Activated T-cell treated with anti-CD3 and anti-CD28 coated beads, Interleukin-2, amount 50 U/mL, for 24 hours (primary cell): ENCODE data around the gene UBL4B.

Experiments
- DNase-seq: peaks from one replicate; pipeline ENCODE4 v3.0.0-alpha.2; 2020
- H3K27ac Mint-ChIP-seq: 2 replicates; pipeline ENCODE4 v1.8.0; 2020; ENCODE audit warnings: mild to moderate bottlenecking, mixed read lengths
- H3K27me3 Mint-ChIP-seq: 2 replicates; pipeline ENCODE4 v1.8.0; 2020; ENCODE audit warnings: mixed read lengths
- H3K36me3 Mint-ChIP-seq: 2 replicates; pipeline ENCODE4 v1.8.0; 2020; ENCODE audit warnings: low read depth, mixed read lengths
- H3K4me1 Mint-ChIP-seq: 2 replicates; pipeline ENCODE4 v1.8.0; 2020; ENCODE audit warnings: low read depth, mixed read lengths
- H3K4me3 Mint-ChIP-seq: 2 replicates; pipeline ENCODE4 v1.8.0; 2020; ENCODE audit warnings: mild to moderate bottlenecking, moderate library complexity, mixed read lengths
- H3K9me3 Mint-ChIP-seq: 2 replicates; pipeline ENCODE4 v1.8.0; 2020; ENCODE audit warnings: mixed read lengths

Gene UBL4B

DNA sequence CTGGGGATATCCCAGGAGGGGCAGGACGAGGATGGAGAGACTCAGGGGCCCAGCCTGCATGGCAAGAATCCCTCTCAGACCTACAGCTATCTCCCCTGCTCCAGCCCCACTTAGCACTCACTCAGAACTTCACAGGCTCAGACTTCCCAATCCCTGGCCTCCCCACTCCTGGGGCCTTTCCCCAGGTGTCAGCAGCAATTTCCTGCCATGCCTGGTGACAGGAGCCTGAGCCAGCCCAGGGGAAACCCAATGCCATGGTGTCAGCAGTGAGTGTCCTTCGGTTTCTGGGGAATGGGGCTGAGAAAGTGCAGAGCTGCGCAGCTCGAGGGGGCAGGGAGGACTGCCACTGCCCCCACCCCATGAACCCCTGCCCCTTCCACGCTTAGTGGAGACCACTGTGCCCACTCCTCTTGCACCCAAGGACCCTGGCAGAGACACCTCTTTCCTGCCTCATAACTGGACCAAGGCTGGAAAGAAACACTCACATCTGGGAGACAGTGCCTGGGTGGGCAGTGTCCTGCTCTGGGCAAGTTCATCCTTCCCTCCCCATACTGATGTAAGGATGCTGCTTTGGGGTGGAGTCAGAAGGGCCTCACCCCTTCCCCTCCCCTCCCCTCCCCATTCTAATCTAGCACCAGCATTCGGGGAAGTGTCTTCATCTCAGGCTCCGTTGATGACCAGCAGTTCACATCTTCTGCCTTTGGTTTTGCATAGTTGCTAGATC is 17.1 kb upstream of the UBL4B start:
- no peaks in the 10 kb centered on the region for H3K36me3 Mint-ChIP-seq
- no peak overlapping the region for H3K27ac Mint-ChIP-seq
- H3K4me1 Mint-ChIP-seq: no peaks in the 10 kb centered on the region
- H3K9me3 Mint-ChIP-seq: no peaks in the 10 kb centered on the region
- H3K4me3 Mint-ChIP-seq: no peak overlapping the region
- DNase-seq: no peak
- peaks cover 25% of the 10 kb centered on the region for H3K27me3 Mint-ChIP-seq

GRCh38 chr1:110097507-110098221 is 14.6 kb upstream of the UBL4B start:
- Mint-ChIP-seq H3K27me3 (peaks cover 20% of the 10 kb centered on the region), H3K4me1 (no peaks in the 10 kb centered on the region), H3K27ac (no peak overlapping the region), H3K4me3 (no peak overlapping the region), H3K36me3 (no peaks in the 10 kb centered on the region), H3K9me3 (no peaks in the 10 kb centered on the region)
- no peak for DNase-seq

DNA sequence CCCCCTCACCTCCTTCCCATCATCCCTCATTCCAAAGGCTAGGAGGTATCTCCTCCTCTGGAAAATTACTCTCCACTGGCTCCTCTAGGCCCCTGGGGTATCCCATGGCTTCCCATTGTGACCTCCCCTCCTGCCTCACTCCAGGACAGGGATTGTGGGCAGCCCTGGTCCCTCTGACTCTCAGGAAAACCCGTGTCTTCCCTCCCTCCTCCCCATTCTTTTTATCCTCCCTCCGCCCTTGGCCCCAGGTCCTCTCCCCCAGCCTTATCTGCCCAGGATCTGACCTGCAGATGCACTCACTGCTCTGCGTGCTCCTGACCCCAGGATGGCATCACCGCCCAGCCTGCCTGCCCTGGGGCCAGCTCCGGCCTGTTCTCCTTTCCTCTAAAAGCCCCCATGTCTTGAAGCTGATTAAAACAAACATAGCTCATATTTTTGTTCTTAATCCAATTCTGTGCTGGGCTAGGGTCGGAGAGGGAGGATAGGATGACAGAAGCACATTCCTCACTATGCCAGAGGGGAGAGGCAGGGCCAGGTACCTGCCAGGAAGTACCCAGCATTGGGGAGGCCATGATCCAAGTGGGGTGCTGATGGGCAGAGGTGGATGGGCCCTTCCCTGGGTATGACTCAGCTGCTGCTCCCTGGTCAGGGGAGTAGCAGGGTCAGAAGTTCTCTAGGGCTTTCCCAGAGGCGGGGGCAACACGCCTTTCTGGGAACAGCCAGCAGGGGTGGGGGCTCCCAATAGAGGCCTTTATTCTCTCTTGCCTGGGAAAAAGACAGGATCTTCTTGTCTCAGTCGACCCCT is 13.8 kb upstream of the UBL4B start:
- Mint-ChIP-seq H3K4me1 (no peaks in the 10 kb centered on the region), H3K4me3 (no peak overlapping the region), H3K27me3 (peaks cover 20% of the 10 kb centered on the region), H3K27ac (no peak overlapping the region), H3K36me3 (no peaks in the 10 kb centered on the region), H3K9me3 (no peaks in the 10 kb centered on the region)
- no peak for DNase-seq

- Mint-ChIP-seq H3K36me3 (no peaks in the 10 kb centered on the region), H3K4me1 (no peaks in the 10 kb centered on the region), H3K27me3 (peaks cover 13% of the 10 kb centered on the region), H3K9me3 (no peaks in the 10 kb centered on the region), H3K4me3 (no peak overlapping the region), H3K27ac (no peak overlapping the region)
- DNase-seq: no peak
Observed at GRCh38 chr1:110100335-110100734, 11.9 kb upstream of the UBL4B start.

DNA sequence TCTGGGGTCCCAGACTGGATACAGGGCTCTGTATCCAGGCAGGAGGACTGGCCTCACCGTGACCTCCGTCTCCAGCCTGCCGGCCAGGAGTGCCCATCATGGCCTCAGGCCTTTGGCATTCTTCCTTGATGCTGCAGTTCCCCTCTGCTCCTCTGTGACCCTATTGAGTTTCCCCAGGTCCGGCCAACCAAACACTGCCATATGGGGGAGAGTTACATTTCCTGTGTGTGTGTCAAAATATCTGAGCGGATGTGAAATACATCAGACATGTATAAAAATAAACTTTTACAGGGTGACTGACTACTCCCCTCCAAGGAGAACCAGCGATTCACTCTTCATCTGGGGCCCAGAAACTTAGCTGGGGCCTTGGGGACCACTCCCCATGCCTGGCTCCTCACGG is 10.2 kb upstream of the UBL4B start:
- H3K36me3 Mint-ChIP-seq: no peaks in the 10 kb centered on the region
- no peaks in the 10 kb centered on the region for H3K9me3 Mint-ChIP-seq
- no peaks in the 10 kb centered on the region for H3K4me1 Mint-ChIP-seq
- no peaks in the 10 kb centered on the region for H3K27me3 Mint-ChIP-seq
- H3K27ac Mint-ChIP-seq: no peak overlapping the region
- no peak for DNase-seq
- H3K4me3 Mint-ChIP-seq: no peak overlapping the region

DNA sequence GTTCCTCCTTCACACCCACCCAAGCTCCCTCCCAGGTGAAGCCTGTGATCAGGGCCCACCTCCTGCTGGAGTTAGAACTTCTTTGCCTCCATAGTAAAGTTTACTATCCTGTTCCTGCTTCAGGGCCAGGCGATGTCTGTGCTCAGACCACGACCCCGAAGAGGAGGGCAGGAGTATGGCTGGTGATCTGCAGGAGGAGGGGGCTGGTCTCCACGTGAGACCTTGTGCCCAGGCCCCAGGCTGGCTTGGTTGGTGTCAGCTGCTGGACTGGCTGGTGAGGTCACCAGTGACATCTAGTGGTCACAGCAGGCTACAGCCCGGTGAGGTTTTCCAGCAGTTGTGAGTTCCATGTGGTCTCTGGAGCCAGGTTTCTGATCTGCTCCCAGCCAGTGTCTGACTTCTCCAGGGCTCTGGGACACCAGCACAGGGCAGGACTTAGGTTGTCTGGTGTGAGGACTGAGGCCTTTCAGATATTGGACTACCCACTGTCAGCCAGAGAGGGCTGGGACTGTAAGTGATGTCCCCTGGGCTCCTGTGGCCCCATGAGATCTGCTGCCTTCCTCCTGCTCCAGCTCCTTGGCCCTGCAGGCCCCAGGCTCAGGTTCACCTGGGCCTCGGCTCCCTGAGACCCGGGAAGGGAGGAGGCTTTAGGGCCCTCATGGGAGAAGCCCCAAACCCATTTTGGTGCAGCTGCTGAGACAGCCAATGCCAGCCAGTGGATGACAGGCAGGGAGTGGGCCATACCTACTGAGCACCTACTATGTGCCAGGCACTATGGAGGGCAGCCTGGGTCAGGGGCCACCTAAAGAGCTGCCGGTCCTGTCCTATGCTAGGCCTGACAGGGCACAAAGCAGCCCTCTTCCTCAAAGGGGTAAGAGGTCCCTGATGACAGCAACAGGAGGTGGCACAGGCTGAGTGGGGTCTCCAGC is 6.0 kb upstream of the UBL4B start:
- Mint-ChIP-seq H3K4me1 (no peaks in the 10 kb centered on the region), H3K27me3 (peaks cover 6% of the 10 kb centered on the region), H3K36me3 (no peaks in the 10 kb centered on the region), H3K4me3 (no peak overlapping the region), H3K27ac (no peak overlapping the region), H3K9me3 (no peaks in the 10 kb centered on the region)
- DNase-seq: peak; percentile 75

GRCh38 chr1:110107867-110108469 is 4.3 kb upstream of the UBL4B start:
- Mint-ChIP-seq H3K27ac (no peak overlapping the region), H3K27me3 (peaks cover 14% of the 10 kb centered on the region), H3K9me3 (no peaks in the 10 kb centered on the region), H3K36me3 (no peaks in the 10 kb centered on the region), H3K4me3 (no peak overlapping the region), H3K4me1 (no peaks in the 10 kb centered on the region)
- DNase-seq: no peak

GRCh38 chr1:110111081-110111480 is 1.2 kb upstream of the UBL4B start:
- no peak overlapping the region for H3K4me3 Mint-ChIP-seq
- no peak for DNase-seq
- H3K9me3 Mint-ChIP-seq: no peaks in the 10 kb centered on the region
- peaks cover 17% of the 10 kb centered on the region for H3K27me3 Mint-ChIP-seq
- H3K4me1 Mint-ChIP-seq: no peaks in the 10 kb centered on the region
- H3K27ac Mint-ChIP-seq: no peak overlapping the region
- no peaks in the 10 kb centered on the region for H3K36me3 Mint-ChIP-seq

GRCh38 chr1:110112656-110113055 is 413 bp downstream of the UBL4B start:
- no peaks in the 10 kb centered on the region for H3K9me3 Mint-ChIP-seq
- no peak overlapping the region for H3K27ac Mint-ChIP-seq
- peaks cover 28% of the 10 kb centered on the region for H3K27me3 Mint-ChIP-seq
- no peaks in the 10 kb centered on the region for H3K4me1 Mint-ChIP-seq
- H3K4me3 Mint-ChIP-seq: no peak overlapping the region
- H3K36me3 Mint-ChIP-seq: no peaks in the 10 kb centered on the region
- no peak for DNase-seq

DNA sequence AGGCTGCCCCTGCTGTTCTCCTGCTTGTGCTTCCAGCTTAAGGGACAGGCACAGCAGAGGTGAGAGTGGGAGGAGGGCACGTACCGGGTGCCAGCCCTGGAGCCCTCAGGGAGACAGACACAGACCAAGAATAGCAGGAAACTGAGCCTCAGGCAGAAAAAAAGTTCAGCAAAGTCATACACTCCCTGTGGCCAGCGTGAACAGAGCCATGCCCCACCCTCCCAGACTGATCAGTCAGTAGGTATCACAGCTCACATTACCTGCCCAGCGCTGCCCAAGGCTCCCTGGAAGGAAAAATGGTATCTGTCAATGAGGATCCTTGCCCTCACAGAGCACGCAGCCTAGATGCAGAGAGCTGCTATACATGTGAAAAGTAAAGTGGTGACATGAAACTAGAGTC is 1.3 kb downstream of the UBL4B start:
- DNase-seq: no peak
- H3K4me3 Mint-ChIP-seq: no peak overlapping the region
- no peak overlapping the region for H3K27ac Mint-ChIP-seq
- peaks cover 33% of the 10 kb centered on the region for H3K27me3 Mint-ChIP-seq
- no peaks in the 10 kb centered on the region for H3K9me3 Mint-ChIP-seq
- H3K4me1 Mint-ChIP-seq: peaks cover 1% of the 10 kb centered on the region
- no peaks in the 10 kb centered on the region for H3K36me3 Mint-ChIP-seq

DNA sequence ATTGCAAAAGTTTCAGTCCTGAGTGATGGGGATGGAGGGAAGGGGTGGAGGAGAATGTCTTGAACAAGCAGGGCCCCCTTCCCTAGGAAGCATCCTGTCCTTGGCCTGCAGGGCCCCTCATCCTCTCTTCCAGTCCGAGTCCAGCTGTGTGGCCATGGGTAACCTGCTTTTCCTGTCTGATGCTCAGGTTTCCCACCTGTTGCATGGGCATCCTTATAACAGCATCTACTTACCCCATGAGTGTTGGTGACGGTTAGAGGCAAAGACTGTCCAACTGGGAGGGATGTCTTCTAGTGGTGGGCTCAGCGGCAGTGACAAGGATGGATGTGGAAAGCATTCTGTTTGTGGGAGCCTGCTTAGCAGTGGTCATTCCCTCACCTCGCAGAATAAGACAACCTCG is 1.9 kb downstream of the UBL4B start:
- Mint-ChIP-seq H3K9me3 (no peaks in the 10 kb centered on the region), H3K36me3 (no peaks in the 10 kb centered on the region), H3K4me1 (peaks cover 6% of the 10 kb centered on the region), H3K27ac (no peak overlapping the region), H3K27me3 (peaks cover 36% of the 10 kb centered on the region), H3K4me3 (no peak overlapping the region)
- DNase-seq: no peak

DNA sequence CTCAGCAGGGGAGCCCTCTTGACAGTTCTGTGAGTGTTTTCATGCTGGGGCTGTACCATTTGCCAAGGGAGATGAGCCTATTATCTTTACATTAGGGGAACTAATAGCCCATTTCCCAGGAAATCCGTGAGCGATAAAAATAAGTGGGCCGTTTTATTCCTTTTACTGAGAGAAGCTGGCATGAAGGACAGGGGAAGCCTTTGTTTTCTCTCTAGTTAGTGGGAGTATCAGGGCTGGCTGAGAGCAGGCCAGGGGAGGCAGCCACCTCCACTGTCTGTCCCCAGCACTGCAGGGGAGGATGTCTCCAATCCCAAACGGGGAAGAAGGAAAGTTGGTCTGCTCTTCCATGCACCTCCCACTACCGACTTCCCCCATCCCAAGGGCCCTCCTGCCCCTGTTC is 2.5 kb downstream of the UBL4B start:
- no peak for DNase-seq
- H3K4me3 Mint-ChIP-seq: no peak overlapping the region
- H3K9me3 Mint-ChIP-seq: no peaks in the 10 kb centered on the region
- H3K36me3 Mint-ChIP-seq: no peaks in the 10 kb centered on the region
- H3K27ac Mint-ChIP-seq: no peak overlapping the region
- peaks cover 33% of the 10 kb centered on the region for H3K27me3 Mint-ChIP-seq
- peaks cover 7% of the 10 kb centered on the region for H3K4me1 Mint-ChIP-seq

DNA sequence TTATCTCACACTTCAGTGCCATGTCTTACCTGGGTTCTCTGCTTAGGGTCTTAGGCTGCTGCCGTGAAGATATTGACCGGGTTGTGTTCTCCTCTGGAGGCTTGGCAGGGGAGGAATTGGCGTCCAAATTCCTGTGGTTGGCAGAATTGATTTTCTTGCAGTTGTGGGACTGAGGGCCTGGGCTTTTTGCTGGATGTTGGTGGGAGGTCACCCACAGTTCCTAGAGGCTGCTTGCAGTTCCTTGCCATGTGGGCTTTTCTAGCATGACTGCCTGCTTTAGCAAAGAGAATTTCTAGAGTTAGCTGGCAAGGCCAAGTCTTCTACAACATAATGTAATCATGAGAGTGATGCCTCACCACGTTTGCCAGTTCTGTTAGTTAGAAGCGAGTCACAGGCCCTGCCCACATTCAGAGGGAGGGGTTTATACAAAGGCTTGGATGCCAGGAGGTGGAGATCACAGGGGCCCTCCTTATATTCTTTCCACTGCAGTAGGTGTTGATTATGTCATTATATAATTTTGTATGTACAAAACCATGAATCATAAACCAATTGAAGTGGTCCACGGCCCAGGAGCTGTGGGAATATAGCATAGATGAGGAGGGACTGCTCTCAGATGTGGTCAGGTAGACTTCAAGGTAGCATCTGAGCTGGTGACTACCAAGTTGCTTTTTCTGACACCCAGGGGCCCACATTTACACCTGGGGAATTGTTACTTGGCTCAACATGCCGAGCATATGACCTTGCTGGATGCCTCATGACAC is 6.6 kb downstream of the UBL4B start:
- H3K27ac Mint-ChIP-seq: no peak overlapping the region
- H3K4me3 Mint-ChIP-seq: no peak overlapping the region
- H3K9me3 Mint-ChIP-seq: peaks cover 6% of the 10 kb centered on the region
- peaks cover 10% of the 10 kb centered on the region for H3K4me1 Mint-ChIP-seq
- no peak for DNase-seq
- peaks cover 22% of the 10 kb centered on the region for H3K27me3 Mint-ChIP-seq
- H3K36me3 Mint-ChIP-seq: peaks cover 2% of the 10 kb centered on the region
